HG02763 (cell line): ENCODE results near the gene ZNF678.
"Not testable (repeated sequence)": the region's sequence is repeated elsewhere in the genome, so short reads cannot be mapped to it uniquely, and the experiment has no call there.

Source experiments
- ATAC-seq: cut with Tn5 transposase; IDR thresholded peaks from one replicate; pipeline ENCODE4 v1.9.1; 2021; ENCODE audit warnings: mild to moderate bottlenecking, moderate library complexity; ENCODE audit not compliant: unreplicated experiment

Gene ZNF678

GRCh38 chr1:227596222-227596621 is 32.9 kb downstream of the ZNF678 start:
- not testable (repeated sequence) for ATAC-seq

- ATAC-seq = no peak
Measured at GRCh38 chr1:227603327-227603726, 40.0 kb downstream of the ZNF678 start.

- no peak for ATAC-seq
Measured at GRCh38 chr1:227604446-227604845, 41.1 kb downstream of the ZNF678 start.

GRCh38 chr1:227606271-227606670 is 42.9 kb downstream of the ZNF678 start:
- not testable (repeated sequence) for ATAC-seq

GRCh38 chr1:227607336-227607898 is 44.1 kb downstream of the ZNF678 start:
- ATAC-seq = no peak

GRCh38 chr1:227612658-227613057 is 49.3 kb downstream of the ZNF678 start:
- no peak for ATAC-seq

- no peak for ATAC-seq
Measured at GRCh38 chr1:227613526-227613925, 50.2 kb downstream of the ZNF678 start.

GRCh38 chr1:227621211-227621610 is 57.9 kb downstream of the ZNF678 start:
- ATAC-seq = no peak

GRCh38 chr1:227622739-227623475 is 59.6 kb downstream of the ZNF678 start:
- ATAC-seq = no peak

- no peak for ATAC-seq
Measured at GRCh38 chr1:227632325-227632724, 69.0 kb downstream of the ZNF678 start.

- ATAC-seq = no peak
Measured at GRCh38 chr1:227635596-227635995, 72.2 kb downstream of the ZNF678 start.

GRCh38 chr1:227654431-227654830 is 91.1 kb downstream of the ZNF678 start:
- no peak for ATAC-seq

- no peak for ATAC-seq
Measured at GRCh38 chr1:227654858-227655752, 91.7 kb downstream of the ZNF678 start.

- no peak for ATAC-seq
Measured at GRCh38 chr1:227661495-227661894, 98.1 kb downstream of the ZNF678 start.

- no peak for ATAC-seq
Measured at GRCh38 chr1:227662933-227663332, 99.6 kb downstream of the ZNF678 start.

GRCh38 chr1:227666286-227666685 is 102.9 kb downstream of the ZNF678 start:
- no peak for ATAC-seq

- ATAC-seq = no peak
Measured at GRCh38 chr1:227673441-227673840, 110.1 kb downstream of the ZNF678 start.

- ATAC-seq = no peak
Measured at GRCh38 chr1:227685807-227686206, 122.5 kb downstream of the ZNF678 start.

- ATAC-seq = no peak
Measured at GRCh38 chr1:227697321-227697864, 134.0 kb downstream of the ZNF678 start.

- not testable (repeated sequence) for ATAC-seq
Measured at GRCh38 chr1:227701631-227702030, 138.3 kb downstream of the ZNF678 start.

- no peak for ATAC-seq
Measured at GRCh38 chr1:227707846-227708245, 144.5 kb downstream of the ZNF678 start.
